Central memory CD4-positive, alpha-beta T cell (primary cell): ENCODE data around the gene FANCD2.
"Not testable (repeated sequence)": the region's sequence is repeated elsewhere in the genome, so short reads cannot be mapped to it uniquely, and the experiment has no call there.

Experiments used
- DNase-seq: peaks from one replicate; pipeline ENCODE4 v3.0.0; 2022

Gene FANCD2

DNA sequence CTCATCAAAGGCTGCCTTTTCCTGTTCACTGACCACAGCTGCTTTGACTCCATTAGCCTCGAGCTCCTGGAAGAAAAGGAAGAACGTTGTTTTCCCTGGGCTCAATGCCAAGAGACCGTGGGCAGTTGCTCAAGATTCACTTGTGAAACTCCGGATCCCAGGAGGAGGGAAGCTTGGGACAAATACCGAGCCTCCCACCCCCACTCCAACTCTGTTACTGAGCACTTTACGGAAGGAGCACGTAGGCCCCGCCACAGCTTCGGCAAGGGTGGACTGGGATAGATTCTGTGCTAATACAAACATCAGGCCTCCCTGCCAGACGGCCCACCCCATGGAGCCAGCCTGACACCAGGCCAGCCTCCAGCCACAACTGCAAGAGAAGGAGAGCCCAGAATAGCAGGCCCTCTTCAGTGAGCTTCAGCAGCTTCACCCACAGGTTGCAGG lies 10.8 kb upstream of the FANCD2 start:
- DNase-seq, result no peak

DNA sequence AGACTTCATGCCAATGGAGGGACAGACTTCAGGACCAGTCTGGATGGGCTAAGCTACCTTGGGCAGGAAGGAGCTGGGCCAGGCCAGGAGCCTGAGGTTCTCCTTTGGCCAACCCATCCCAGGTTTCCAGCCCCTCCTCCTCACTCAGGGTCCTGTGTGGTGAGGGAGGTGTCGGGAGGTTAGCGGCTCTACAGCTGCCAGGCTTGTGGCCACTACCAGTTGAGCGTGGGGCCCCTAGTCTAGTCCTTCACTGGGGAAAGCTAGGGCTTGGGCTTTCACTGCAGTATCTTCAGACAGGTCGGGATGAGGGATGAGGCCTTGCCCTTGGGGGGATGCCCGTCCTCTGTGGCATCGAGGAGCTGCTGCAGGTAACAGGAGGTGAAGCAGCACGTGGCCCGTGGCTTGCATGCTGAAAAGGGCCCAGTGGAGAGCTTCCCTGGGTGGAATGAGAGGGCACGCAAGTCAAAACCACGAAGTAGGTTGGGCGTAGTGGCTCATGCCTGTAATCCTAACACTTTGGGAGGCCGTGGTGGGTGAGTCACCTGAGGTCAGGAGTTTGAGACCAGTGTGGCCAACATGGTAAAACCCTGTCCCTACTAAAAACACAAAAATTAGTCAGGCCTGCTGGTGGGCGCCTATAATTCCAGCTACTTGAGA lies 8.5 kb upstream of the FANCD2 start:
- DNase-seq, result no peak

DNA sequence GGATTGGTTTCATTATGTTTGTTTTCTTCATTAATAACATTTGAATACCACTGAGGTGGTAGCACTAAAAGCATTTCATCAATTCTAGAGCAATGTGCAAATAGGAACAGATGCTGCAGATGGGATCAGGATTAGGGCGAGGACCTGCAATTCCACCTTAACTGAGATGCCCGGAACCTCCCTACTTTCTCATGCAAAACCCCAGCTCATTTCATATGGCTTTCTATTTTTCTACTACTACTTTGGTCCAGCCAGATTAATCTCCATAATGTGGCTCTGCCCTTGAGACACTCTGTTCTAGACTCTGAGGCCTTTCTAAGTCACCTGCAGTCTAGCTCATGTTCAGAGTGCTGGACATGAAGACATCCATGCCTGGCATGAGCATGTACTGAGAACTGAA lies 7.4 kb upstream of the FANCD2 start:
- not testable (repeated sequence) for DNase-seq

DNA sequence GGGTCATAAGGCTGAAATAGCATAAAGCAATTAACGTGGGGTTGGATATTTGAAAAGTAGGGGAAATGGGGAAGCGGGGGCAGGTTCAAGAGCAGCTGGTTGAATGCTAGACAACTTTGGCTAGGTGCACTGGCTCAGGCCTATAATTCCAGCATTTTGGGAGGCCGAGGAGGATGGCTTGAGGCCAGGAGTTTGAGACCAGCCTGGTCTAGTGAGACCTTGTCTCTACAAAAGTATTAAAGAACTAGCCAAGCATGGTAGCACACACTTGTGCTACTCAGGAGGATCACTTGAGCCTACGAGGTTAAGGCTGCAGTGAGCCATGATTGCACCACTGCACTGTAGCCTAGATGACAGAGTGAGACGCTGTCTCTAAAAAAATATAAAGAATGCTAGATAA lies 6.9 kb upstream of the FANCD2 start:
- no peak for DNase-seq

DNA sequence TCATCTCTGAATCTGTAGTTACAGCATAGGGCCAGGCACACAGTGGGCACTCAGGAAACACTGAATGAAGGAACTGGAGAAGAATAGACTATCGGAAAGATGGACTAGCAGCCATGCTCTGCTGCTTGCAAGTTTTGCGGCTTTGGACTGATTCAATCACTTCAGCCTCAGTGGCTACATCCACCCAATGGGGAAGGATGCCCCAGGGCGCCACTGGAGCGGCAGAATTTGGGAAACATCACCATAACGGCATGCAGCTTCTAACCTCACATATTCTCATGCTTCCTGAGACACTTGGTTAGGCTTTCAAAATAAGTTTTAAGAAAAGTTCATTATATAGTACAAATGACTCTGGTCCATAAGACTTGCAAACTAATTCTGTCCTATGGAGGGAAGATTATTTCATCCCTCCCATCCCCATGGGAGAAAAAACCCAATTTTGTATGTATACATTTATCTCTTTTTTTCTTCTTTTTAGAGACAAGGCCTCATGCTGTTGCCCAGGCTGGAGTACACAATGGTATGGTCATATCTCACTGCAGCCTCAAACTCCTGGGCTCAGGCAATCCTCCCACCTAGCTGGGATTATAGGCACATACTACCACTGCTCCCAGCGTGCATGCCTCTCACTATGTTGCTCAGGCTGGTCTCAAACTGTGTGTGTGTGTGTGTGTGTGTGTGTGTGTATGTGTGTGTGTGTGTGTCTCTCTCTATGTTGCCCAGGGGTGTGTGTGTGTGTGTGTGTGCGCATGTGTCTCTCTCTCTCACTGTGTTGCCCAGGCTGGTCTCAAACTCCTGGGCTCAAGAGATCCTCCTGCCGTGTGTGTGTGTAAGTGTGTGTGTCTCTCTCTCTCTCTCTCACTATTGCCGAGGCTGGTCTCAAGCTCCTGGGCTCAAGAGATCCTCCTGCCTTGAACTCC lies 4.1 kb upstream of the FANCD2 start:
- DNase-seq, result no peak

DNA sequence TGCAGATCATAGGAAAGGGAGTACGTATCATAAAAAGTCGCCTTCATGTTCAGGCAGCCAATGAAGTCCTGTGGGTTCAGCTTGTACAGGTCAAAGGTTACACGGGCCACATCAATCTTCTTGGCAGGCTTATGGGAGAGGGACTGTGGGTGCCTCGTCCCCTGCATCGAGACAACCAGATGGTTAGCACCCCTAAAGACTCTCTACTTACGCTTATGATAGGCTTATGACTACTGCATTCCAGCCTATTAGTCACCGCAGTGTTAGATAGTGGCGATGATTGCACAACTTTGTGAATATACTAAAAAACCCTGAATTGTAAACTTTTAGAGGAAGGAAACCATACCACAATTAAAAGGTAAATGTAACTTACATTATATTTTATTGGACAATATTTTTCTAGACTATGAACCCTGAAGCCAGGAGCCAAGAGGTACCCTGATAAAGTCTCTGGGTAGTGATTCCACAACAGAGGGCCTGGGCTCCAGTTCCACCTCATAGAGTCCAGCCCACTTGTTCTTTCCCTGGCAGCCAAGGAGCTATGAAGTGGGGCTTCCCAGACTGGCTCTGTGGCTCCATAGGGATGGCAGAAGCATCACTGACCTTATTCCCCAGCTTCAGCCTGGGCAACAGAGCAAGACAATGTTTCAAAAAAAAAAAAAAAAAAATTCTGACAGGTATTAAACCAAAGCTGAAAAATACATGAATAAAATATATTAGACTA lies 2.5 kb upstream of the FANCD2 start:
- DNase-seq, result no peak

DNA sequence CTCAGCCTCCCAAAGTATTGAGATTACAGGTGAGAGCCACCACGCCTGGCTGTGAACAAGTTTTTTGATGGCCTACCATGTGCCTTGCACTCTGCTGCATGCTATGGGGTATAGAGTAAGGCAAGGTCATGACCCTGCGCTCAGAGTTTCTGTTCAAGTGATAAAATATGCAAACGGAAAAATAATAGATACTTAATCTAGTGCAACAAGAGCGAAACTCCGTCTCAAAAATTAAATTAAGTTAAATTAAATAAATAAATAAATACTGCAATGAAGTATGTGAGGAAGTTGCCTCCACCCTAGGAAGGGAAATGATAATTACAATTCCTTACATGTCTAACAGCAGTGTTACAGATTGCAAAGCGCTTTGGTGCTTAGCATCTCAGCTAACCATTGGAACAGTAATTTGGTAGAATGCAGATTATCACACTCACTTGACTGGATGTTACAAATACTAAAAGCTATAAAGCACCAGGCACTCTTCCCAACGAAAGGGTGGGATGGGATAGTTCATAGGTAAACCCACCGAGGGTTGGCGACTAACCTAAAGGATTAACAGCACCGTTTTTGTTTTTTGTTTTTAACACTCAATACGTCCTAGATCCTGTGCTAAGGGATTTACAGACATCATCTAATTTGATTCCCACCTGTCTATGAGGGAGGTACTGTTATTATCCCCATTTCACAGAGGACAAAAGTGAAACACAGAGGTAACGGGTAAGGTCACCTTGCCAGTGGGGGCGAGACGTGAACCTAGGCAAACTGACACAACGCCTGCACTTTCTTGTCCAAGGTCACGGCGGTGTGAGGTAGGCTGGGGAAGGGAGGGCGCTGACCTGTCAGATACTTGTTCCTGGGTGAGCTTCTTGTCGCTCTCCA lies 793 bp upstream of the FANCD2 start:
- no peak for DNase-seq

DNA sequence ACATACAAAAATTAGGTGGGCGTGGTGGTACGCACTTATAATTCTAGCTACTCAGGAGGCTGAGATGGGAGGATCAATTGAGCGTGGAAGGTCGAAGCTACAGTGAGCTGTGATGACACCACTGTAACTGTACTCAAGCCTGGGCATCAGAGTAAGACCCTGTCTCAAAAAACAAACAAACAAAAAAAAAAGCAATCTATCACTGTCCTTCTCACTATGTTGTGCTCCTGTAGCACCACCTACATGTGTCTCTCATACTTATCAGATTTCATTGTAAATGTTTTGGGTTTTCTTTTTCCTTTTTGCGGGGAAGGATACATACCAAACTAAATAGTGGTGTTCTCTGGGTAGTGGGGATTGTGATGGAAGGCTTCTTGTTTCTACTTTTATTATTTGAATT lies 14.8 kb downstream of the FANCD2 start:
- DNase-seq, result no peak

DNA sequence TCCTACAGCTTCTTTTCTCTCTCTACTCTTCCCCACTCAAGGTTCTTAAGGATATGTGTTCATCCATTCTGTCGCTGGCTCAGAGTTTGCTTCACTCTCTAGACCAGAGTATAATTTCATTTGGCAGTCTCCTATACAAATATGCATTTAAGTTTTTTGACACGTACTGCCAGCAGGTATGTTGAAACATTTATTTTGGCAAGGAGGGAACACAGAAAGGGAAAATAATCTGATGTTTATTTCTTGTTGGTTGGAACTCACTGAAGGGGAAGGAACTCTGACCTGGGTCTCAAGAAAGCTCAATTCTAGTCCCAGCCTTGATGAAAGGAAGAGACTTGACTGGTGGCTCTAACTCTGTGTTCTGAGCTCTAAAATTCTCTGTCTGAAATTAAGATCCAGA lies 21.6 kb downstream of the FANCD2 start:
- no peak for DNase-seq

DNA sequence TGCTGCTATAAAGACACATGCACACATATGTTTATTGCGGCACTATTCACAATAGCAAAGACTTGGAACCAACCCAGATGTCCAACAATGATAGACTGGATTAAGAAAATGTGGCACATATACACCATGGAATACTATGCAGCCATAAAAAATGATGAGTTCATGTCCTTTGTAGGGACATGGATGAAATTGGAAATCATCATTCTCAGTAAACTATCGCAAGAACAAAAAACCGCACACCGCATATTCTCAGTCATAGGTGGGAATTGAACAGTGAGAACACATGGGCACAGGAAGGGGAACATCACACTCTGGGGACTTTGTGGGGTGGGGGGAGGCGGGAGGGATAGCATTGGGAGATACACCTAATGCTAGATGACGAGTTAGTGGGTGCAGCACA lies 26.8 kb downstream of the FANCD2 start:
- not testable (repeated sequence) for DNase-seq

DNA sequence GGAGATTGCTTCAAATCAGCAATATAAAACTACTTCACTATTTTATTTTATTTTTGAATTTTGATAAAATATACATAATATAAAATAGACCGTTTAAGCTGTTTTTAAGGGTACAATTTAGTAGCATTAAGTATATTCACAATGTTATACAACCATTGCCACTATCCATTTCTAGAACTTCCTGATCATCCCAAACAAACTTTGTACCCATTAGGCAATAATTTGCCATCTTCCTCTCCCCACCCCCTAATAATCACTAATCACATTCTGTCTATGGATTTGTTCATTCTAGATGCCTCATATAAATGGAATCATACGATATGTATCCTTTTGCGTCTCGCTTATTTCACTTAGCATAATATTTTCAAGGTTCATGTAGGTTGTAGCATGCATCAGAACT lies 28.9 kb downstream of the FANCD2 start:
- no peak for DNase-seq

DNA sequence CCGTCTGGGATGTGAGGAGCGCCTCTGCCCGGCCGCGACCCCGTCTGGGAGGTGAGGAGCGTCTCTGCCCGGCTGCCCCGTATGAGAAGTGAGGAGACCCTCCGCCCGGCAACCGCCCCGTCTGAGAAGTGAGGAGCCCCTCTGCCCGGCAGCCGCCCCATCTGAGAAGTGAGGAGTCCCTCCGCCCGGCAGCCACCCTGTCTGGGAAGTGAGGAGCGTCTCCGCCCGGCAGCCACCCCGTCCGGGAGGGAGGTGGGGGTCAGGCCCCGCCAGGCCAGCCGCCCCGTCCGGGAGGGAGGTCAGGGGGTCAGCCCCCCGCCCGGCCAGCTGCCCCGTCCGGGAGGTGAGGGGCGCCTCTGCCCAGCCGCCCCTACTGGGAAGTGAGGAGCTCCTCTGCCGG lies 43.8 kb downstream of the FANCD2 start:
- not testable (repeated sequence) for DNase-seq

DNA sequence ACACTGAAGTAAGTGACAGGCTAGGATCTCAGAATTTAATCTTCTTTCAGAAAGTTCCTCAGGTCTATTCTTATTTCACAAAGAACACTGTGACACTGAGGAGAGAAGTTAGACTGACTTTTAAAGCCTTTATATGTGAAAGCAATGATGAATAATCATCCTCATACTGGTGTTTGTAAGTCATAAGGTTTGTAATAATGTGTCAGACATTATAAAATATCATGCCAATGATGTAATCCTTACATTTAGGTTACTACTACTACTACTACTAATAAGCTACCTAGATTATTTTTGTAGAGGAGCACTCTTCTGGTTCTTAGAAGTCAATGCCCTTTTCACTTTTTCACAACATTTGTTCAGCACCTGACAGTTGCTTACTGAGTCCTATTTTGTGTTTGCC lies 48.4 kb downstream of the FANCD2 start:
- no peak for DNase-seq

DNA sequence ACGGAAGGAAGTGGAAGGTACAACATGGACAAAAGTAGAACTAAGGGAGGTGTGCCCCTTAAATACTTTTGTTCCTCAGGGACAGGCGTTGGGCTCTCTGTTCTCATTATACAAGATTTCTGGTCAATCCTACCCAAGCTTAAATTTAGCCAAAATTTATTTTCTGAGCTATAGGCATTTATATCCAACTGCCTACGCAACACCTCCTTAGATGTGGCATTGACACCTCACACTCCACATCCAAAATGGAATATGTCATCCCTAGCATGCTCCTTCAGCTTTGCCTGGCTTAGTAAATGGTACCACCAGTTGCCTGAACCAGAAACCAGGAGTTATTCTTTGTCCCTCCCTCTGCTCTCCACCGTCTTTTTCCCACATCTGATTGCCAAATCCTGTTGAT lies 55.6 kb downstream of the FANCD2 start:
- no peak for DNase-seq

DNA sequence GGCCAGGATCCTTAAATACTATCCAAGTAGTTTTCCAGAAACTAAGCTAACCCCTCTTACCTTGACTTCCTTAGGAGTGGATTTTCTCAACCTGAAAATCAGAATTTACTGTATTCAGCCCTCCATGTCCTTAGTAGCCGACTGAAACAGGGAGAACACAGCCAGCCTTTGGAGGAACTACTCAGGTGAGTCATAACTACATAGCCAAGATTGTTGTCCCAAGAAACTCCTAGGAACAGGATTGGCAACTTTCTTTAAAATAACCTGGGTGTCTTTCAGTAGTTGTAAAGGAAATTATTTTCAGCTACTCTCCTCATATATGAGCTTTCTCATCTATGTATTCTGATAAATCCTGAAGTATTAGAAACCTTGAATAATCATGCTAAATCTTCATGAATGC lies 59.5 kb downstream of the FANCD2 start:
- no peak for DNase-seq

DNA sequence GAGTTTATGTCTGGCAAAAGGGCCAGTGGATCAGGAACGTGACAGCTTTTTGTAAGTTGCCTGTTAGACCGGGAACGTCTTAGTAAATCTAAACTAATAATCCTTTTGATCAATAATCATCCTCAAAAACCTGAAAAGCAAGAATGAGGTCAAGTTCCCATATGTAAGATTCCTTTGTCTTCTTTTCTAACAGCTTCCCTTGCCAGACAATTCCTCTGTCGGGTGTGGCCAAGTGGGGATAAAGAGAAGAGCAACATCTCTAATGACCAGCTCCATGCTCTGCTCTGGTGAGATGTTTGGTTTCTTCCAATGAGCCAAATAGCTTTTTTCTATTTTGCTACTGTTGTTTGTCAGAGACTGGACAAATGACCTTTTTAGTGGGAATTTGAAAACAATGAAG lies 62.0 kb downstream of the FANCD2 start:
- DNase-seq, result no peak

DNA sequence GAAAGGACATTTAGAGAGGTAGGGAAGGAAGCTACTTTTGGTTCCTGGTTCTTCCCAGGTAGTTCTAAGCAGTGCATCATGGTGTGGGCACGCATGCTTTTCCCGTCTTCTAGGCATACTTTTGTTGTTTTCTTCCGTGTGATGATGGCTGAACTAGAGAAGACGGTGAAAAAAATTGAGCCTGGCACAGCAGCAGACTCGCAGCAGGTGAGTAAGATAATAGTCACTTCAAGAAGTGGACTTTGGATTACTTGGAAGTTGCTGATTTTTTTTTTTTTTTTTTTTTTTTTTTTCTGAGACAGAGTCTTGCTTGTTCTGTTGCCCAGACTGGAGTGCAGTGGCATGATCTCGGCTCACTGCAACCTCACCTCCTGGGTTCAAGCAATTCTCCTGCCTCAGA lies 63.9 kb downstream of the FANCD2 start:
- DNase-seq, result no peak

DNA sequence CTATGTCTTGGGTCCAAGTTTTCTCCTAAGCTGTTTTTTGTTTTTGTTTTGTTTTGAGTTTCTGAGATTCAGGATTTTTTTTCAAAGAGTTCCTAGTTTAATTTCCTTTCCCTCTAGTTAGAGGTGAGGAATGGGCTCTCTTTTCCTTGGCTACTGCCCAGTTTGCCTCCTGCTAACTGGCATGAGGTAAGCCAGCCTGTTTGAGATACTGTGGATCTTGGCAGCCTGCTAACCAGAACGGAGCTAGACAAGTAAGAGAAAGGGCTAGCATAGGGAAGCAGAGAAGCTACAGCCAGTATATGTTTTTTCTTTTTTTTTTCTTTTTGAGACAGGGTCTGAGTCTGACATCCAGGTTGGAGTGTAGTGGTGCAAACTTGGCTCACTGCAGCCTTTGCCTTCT lies 64.5 kb downstream of the FANCD2 start:
- DNase-seq, result not testable (repeated sequence)

DNA sequence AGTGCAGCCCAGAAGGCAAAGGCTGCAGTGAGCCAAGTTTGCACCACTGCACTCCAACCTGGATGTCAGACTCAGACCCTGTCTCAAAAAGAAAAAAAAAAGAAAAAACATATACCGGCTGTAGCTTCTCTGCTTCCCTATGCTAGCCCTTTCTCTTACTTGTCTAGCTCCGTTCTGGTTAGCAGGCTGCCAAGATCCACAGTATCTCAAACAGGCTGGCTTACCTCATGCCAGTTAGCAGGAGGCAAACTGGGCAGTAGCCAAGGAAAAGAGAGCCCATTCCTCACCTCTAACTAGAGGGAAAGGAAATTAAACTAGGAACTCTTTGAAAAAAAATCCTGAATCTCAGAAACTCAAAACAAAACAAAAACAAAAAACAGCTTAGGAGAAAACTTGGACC lies 65.2 kb downstream of the FANCD2 start:
- DNase-seq, result not testable (repeated sequence)

DNA sequence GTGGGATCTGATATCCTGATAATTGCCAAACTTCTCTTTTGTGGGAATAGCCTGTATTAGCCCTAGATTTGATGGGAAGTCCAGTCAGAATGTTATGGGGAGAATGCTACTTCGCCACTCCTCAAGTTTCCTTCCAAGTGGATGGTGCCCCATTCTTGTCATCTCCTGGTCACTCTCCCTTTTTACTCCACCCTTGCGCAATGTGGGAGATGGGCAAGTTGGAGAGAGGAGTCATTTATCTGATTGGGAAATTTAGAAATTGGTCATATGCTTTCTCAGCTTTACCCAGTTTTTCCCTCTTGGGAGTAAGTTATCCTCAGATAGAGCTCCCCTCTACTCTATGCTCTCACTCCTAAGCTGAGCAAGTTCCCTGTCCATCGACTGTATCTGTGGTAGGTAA lies 67.4 kb downstream of the FANCD2 start:
- no peak for DNase-seq

DNA sequence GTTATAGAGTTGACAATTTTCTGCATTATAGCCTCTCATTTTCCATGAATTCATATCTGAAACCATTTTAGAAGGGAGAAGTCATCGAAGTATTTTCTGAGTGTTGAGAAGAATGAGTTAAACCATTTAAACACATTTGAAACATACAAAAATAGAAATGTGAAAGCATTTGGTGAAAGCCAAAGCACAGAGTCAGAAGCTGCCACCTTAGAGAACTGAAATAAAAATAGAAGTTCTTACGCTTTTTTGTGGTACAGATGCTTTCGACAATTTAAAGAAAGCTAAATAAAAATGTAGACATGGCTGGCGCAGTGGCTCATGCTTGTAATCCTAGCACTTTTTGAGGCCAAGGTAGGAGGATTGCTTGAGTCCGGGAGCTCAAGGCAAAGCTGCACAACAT lies 72.8 kb downstream of the FANCD2 start:
- no peak for DNase-seq

DNA sequence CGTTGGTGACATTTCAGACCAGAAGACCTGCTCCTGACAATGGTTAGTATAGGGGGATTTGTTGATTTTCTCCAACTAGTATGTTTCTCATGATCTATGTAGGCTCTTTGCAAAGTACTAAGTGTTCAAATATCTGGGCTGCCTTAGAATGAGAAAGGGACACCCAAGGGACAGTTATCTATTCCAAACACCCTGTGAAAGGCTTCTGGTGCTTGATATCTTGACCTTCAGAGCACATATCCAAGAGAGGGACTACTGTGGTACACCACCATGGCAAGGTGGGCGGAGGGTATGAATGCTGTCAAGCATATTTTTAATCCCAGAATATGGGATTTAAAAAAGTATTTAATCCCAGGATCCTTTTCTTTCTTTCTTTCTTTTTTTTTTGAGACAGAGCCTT lies 80.7 kb downstream of the FANCD2 start:
- DNase-seq, result no peak

DNA sequence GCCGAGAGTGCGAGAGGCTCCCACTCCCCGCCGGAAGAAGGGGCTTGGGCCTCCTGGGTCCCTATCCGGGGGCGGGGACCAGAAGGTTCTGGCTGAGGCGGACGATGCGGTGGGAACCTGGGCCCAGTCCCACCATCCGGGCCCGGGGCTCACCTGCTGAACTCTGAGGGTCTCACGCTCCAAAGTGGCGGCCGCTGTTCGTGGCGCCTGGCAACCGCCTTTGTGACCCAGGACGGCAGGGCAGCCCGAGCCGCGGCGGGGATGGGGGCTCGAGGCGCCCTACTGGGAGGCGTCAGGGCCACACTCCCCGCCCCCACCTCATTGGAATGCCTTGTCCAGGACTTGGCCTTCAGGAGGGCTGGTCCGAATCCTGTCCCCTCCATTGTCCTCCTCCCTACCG lies 81.9 kb downstream of the FANCD2 start, which contains the start of gene FANCD2OS:
FANCD2OS (minus strand) TSS at position 165 of the 400 bp plus-strand sequence. CDS start 3,481 bp downstream, outside the sequence.
- DNase-seq, result no peak
